HG02571 (cell line): ENCODE data around the gene HASPIN.
"Not testable (repeated sequence)": the region's sequence is repeated elsewhere in the genome, so short reads cannot be mapped to it uniquely, and the experiment has no call there.

Experiments
- ATAC-seq: cut with Tn5 transposase; IDR thresholded peaks from one replicate; pipeline ENCODE4 v1.9.1; 2021; ENCODE audit warnings: mild to moderate bottlenecking, moderate library complexity; ENCODE audit not compliant: unreplicated experiment

HASPIN gene

GRCh38 chr17:3695723-3696411 lies 27.8 kb upstream of the HASPIN start, which contains the start of gene P2RX5:
TSS of gene P2RX5 (minus strand) at chr17:3696155. CDS start at chr17:3696005, 150 bp downstream.
- ATAC-seq = no peak

- no peak for ATAC-seq
These were observed 26.6 kb upstream of the HASPIN start for GRCh38 chr17:3697103-3697476.

GRCh38 chr17:3698139-3698538 lies 25.6 kb upstream of the HASPIN start:
- ATAC-seq = no peak

- ATAC-seq = no peak
These were observed 23.8 kb upstream of the HASPIN start for GRCh38 chr17:3699951-3700350.

GRCh38 chr17:3702041-3702539 lies 21.6 kb upstream of the HASPIN start:
- not testable (repeated sequence) for ATAC-seq

GRCh38 chr17:3704931-3705717 lies 18.6 kb upstream of the HASPIN start:
- no peak for ATAC-seq

GRCh38 chr17:3705718-3705984 lies 18.1 kb upstream of the HASPIN start:
- ATAC-seq = not testable (repeated sequence)

GRCh38 chr17:3708366-3708765 lies 15.3 kb upstream of the HASPIN start:
- ATAC-seq = no peak

- peak; percentile 86 for ATAC-seq
These were observed 12.7 kb upstream of the HASPIN start for GRCh38 chr17:3710951-3711383.

GRCh38 chr17:3712811-3713463 lies 10.8 kb upstream of the HASPIN start:
- ATAC-seq = no peak

GRCh38 chr17:3715296-3715695 lies 8.4 kb upstream of the HASPIN start:
- no peak for ATAC-seq

GRCh38 chr17:3718201-3718600 lies 5.5 kb upstream of the HASPIN start:
- no peak for ATAC-seq

GRCh38 chr17:3719265-3719664 lies 4.4 kb upstream of the HASPIN start:
- no peak for ATAC-seq

- ATAC-seq = no peak
These were observed 987 bp upstream of the HASPIN start for GRCh38 chr17:3722716-3723115.

- ATAC-seq = peak; percentile 3
These were observed 531 bp upstream of the HASPIN start for GRCh38 chr17:3723188-3723555.

- no peak for ATAC-seq
These were observed 825 bp downstream of the HASPIN start for GRCh38 chr17:3724378-3725077.

GRCh38 chr17:3727041-3727440 lies 3.3 kb downstream of the HASPIN start:
- ATAC-seq = no peak

- not testable (repeated sequence) for ATAC-seq
These were observed 4.4 kb downstream of the HASPIN start for GRCh38 chr17:3728099-3728498.

- ATAC-seq = no peak
These were observed 6.2 kb downstream of the HASPIN start for GRCh38 chr17:3729881-3730280.

- ATAC-seq = no peak
These were observed 7.3 kb downstream of the HASPIN start for GRCh38 chr17:3730881-3731429.

- ATAC-seq = no peak
These were observed 8.5 kb downstream of the HASPIN start for GRCh38 chr17:3732210-3732621.
